Vagina (tissue), 2 donors: Measurements from ENCODE around the gene WNT5B.

Source experiments
- POLR2AphosphoS5 ChIP-seq, 2 donors: sonication (generic); formaldehyde crosslinking; IDR thresholded peaks; one replicate each; pipeline ENCODE4 v1.9.0; 2017; ENCODE audit warnings: antibody characterized with exemption in 2 of 2, mild to moderate bottlenecking in 2 of 2, low read depth in 1 of 2; ENCODE audit not compliant: insufficient read depth in 1 of 2
- TF ChIP-seq, protein P1 (sequence below), 3 experiments: fragments of 450-650 bp in 2 of 3; fragments of 200-600 bp in 1 of 3; sonication (generic) in 1 of 3; IDR thresholded peaks; one replicate each; pipeline ENCODE4 v1.5.1; 2017 to 2019; ENCODE audit warnings: antibody characterized with exemption in 3 of 3, mild to moderate bottlenecking in 2 of 3, moderate library complexity in 2 of 3

DNA sequence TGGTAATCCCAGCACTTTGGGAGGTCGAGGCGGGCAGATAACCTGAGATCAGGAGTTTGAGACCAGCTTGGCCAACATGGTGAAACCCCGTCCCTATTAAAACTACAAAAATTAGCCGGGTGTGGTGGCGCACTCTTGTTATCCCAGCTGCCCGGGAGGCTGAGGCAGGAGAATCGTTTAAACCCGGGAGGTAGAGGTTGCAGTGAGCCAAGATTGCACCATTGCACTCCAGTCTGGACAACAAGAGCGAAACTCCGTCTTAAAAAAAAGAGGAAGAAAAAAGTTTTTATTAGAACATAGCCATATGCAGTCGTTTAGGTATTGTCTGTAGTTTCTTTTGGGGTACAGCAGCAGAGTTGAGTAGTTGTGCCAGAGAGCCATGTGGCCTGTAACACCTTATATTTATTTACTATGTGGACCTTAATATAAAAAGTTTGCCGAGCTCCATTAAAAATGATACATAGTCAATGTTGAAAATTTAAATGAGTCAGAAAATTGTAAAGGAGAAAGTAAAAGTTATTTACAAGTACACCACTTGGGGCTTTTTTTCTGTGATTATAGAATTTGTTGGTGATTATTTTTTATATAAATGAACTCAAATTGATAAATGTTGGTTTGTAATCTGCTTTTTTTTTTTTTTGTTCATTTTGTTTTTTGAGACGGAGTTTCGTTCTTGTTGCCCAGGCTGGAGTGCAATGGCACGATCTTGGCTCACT lies 64.0 kb downstream of the WNT5B start:
- TF ChIP-seq, protein P1, sequence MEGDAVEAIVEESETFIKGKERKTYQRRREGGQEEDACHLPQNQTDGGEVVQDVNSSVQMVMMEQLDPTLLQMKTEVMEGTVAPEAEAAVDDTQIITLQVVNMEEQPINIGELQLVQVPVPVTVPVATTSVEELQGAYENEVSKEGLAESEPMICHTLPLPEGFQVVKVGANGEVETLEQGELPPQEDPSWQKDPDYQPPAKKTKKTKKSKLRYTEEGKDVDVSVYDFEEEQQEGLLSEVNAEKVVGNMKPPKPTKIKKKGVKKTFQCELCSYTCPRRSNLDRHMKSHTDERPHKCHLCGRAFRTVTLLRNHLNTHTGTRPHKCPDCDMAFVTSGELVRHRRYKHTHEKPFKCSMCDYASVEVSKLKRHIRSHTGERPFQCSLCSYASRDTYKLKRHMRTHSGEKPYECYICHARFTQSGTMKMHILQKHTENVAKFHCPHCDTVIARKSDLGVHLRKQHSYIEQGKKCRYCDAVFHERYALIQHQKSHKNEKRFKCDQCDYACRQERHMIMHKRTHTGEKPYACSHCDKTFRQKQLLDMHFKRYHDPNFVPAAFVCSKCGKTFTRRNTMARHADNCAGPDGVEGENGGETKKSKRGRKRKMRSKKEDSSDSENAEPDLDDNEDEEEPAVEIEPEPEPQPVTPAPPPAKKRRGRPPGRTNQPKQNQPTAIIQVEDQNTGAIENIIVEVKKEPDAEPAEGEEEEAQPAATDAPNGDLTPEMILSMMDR (IDR thresholded peaks at IDR 0.05) = no peak
- no peak for TF ChIP-seq POLR2AphosphoS5 (IDR thresholded peaks at IDR 0.05; ENCODE audit: insufficient read depth in 1 of 2, low read depth in 1 of 2)
